ENCODE data around the gene NOP10. TPM values are rescaled to one million over a fixed set of nuclear protein-coding genes. Genes with fewer than 3 reads are reported as not detected.

The NOP10 gene
- 212 TPM for polyA plus RNA-seq (2012; ENCODE audit: insufficient read length, low read depth)

DNA sequence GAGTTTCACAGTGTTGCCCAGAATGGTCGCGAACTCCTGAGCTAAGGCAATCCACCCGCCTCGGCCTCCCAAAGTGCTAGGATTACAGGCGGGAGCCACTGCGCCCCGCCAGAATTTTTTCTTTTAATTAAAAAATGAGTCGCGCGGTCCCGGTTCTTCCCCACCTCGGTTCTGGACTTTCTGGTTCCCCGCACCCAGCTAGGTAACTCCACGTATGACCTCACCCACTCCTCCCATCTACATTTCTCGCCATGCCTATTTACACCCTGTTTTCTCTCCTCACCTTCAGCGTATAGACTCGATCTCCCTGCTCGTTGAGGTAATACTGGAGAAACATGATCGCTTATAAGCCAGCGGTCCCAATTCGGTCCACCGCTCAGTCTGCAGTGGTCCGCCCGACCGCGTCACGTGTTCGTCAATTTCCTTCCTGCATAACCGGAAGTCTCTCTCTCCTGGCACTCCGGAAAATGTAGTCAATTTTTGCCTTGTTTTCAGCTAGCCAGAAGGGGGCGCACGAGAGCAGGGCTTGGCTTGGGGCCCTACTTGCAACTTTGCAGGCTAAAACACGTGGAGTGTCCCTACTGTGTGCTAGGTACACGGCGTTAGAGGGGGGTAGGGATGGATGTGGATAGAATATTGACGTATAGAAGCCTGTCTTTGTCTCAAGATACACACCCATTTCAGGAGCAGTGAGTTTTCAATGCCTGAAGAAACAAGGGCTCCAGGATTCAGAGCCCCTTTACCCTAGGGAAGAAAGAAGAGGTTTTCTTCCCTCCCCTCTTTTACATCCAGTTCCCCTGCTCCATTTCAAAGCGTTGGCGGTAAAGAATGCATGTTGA, at the start of gene NOP10, which contains the start of gene NUTM1:
Gene NOP10 (minus strand): TSS at position 400 of the 839 bp plus-strand sequence. CDS start 63 bp downstream, at position 337.
Gene NUTM1 (plus strand): TSS at position 579 of the 839 bp plus-strand sequence. CDS start 382 bp downstream, outside the sequence.
- TF ChIP-seq, protein P1, sequence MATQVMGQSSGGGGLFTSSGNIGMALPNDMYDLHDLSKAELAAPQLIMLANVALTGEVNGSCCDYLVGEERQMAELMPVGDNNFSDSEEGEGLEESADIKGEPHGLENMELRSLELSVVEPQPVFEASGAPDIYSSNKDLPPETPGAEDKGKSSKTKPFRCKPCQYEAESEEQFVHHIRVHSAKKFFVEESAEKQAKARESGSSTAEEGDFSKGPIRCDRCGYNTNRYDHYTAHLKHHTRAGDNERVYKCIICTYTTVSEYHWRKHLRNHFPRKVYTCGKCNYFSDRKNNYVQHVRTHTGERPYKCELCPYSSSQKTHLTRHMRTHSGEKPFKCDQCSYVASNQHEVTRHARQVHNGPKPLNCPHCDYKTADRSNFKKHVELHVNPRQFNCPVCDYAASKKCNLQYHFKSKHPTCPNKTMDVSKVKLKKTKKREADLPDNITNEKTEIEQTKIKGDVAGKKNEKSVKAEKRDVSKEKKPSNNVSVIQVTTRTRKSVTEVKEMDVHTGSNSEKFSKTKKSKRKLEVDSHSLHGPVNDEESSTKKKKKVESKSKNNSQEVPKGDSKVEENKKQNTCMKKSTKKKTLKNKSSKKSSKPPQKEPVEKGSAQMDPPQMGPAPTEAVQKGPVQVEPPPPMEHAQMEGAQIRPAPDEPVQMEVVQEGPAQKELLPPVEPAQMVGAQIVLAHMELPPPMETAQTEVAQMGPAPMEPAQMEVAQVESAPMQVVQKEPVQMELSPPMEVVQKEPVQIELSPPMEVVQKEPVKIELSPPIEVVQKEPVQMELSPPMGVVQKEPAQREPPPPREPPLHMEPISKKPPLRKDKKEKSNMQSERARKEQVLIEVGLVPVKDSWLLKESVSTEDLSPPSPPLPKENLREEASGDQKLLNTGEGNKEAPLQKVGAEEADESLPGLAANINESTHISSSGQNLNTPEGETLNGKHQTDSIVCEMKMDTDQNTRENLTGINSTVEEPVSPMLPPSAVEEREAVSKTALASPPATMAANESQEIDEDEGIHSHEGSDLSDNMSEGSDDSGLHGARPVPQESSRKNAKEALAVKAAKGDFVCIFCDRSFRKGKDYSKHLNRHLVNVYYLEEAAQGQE (IDR thresholded peaks at IDR 0.05; ENCODE audit: insufficient read depth in 1 of 2, low read depth in 2 of 2, low read length in 2 of 2) = 0 out of 4 replicates have a peak, but pooled peaks have one; percentile 27 to 66
- peak; percentile 92; the same call in 1 of the 2 replicates for TF ChIP-seq TAF1 (IDR thresholded peaks at IDR 0.05; ENCODE audit: borderline replicate concordance, insufficient read depth, low read length)
- TF ChIP-seq SIN3A (IDR thresholded peaks at IDR 0.05; ENCODE audit: borderline replicate concordance, insufficient read depth, low read length) = peak; percentile 91; the same call in 1 of the 2 replicates
- peak; percentile 46 for TF ChIP-seq FOXP2 (optimal IDR thresholded peaks at IDR 0.05; ENCODE audit: borderline replicate concordance, extremely low read depth, extremely low read length, insufficient read depth)
- TF ChIP-seq POLR2AphosphoS5 (IDR thresholded peaks at IDR 0.05; ENCODE audit: low read depth, low read length) = peak; percentile 97

DNA sequence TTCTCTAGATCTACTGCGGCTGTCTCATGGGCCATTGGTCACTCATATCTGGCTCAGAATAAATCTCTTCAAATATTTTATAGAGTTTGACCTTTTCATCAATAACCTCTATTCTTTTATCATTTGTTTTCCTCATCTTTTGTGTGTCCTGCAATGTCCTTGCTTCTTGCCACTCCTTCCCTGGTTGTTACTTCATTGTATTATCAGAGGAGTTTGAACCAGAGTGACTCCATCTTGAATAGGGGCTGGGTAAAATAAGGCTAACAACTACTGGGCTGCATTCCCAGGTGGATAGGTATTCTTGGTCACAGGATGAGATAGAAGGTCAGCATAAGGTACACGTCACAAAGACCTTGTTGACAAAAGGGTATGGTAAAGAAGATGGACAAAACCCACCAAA, 33.9 kb upstream of the NOP10 start:
- TF ChIP-seq FOXP2 (optimal IDR thresholded peaks at IDR 0.05; ENCODE audit: borderline replicate concordance, extremely low read depth, extremely low read length, insufficient read depth) (no peak), SIN3A (IDR thresholded peaks at IDR 0.05; ENCODE audit: borderline replicate concordance, insufficient read depth, low read length) (no peak), POLR2AphosphoS5 (IDR thresholded peaks at IDR 0.05; ENCODE audit: low read depth, low read length) (no peak), TAF1 (IDR thresholded peaks at IDR 0.05; ENCODE audit: borderline replicate concordance, insufficient read depth, low read length) (no peak)
- TF ChIP-seq, protein P1 (IDR thresholded peaks at IDR 0.05; ENCODE audit: insufficient read depth in 1 of 2, low read depth in 2 of 2, low read length in 2 of 2) = no peak

DNA sequence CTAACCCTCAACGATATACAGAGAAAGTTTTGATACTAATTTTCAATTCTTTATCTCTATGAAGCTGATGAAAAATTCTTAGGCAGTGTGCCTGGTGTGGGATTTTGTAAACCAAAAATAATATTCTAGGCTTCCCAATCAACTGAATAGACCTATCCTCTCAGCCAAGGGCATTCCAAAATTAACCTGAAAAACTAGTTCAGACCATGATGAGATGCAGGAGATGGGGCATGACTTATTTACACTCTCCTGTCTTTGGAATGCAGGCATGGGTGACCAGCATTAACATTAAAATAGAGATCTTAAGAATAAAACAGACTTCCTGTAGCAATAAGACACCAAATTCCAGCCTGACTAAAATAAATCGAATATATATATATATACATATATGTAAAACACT, 31.9 kb upstream of the NOP10 start:
- no peak for TF ChIP-seq FOXP2 (optimal IDR thresholded peaks at IDR 0.05; ENCODE audit: borderline replicate concordance, extremely low read depth, extremely low read length, insufficient read depth)
- TF ChIP-seq, protein P1 (IDR thresholded peaks at IDR 0.05; ENCODE audit: insufficient read depth in 1 of 2, low read depth in 2 of 2, low read length in 2 of 2) = no peak
- TF ChIP-seq SIN3A (IDR thresholded peaks at IDR 0.05; ENCODE audit: borderline replicate concordance, insufficient read depth, low read length) = no peak
- TF ChIP-seq POLR2AphosphoS5 (IDR thresholded peaks at IDR 0.05; ENCODE audit: low read depth, low read length) = no peak
- TF ChIP-seq TAF1 (IDR thresholded peaks at IDR 0.05; ENCODE audit: borderline replicate concordance, insufficient read depth, low read length) = no peak

DNA sequence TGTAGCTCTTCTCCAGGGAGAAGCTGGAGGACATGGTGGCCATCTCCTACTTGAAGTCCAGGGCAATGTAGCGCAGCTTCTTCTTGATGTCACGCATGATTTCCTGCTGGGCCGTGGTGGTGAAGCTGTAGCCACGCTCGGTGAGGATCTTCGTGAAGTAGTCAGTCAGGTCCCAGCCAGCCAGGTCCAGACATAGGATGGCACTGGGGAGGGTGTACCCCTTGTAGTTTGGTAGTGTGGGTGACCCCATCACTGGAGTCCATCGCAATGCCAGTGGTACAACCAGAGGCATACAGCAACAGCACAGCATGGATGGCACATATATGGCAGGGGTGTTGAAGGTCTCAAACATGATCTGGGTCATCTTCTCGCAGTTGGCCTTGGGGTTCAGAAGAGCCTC, 31.0 kb upstream of the NOP10 start:
- TF ChIP-seq SIN3A (IDR thresholded peaks at IDR 0.05; ENCODE audit: borderline replicate concordance, insufficient read depth, low read length) = no peak
- TF ChIP-seq FOXP2 (optimal IDR thresholded peaks at IDR 0.05; ENCODE audit: borderline replicate concordance, extremely low read depth, extremely low read length, insufficient read depth) = no peak
- TF ChIP-seq TAF1 (IDR thresholded peaks at IDR 0.05; ENCODE audit: borderline replicate concordance, insufficient read depth, low read length) = no peak
- no peak for TF ChIP-seq POLR2AphosphoS5 (IDR thresholded peaks at IDR 0.05; ENCODE audit: low read depth, low read length)
- TF ChIP-seq, protein P1 (IDR thresholded peaks at IDR 0.05; ENCODE audit: insufficient read depth in 1 of 2, low read depth in 2 of 2, low read length in 2 of 2) = no peak
